Gastrocnemius medialis (tissue), 4 donors: ENCODE measurements around the gene ZCCHC9. TPM values are rescaled to one million over a fixed set of nuclear protein-coding genes. Genes with fewer than 3 reads are reported as not detected.

ENCODE experiments used
- ATAC-seq, 2 donors: fragments of 150-250 bp; one replicate each; pipeline ENCODE4 v1.9.1; 2016
- DNase-seq, 2 donors: peaks; one replicate each; pipeline ENCODE4 v3.0.0-alpha.2; 2019
- H3K27ac ChIP-seq, 4 donors: fragments of 200-600 bp; sonication (generic); 1 replicate in 1 of 4; 2 replicates in 3 of 4; pipeline ENCODE4 v1.5.1; 2016 to 2018; ENCODE audit warnings: mild to moderate bottlenecking in 2 of 4, moderate library complexity in 1 of 4
- H3K27me3 ChIP-seq, 3 donors: fragments of 200-600 bp; sonication (generic) in 2 of 3; 1 replicate in 1 of 3; 2 replicates in 2 of 3; pipeline versions ENCODE4 v1.5.1 to v1.6.0; 2016 to 2019; ENCODE audit warnings: mild to moderate bottlenecking in 1 of 3, moderate library complexity in 1 of 3
- H3K36me3 ChIP-seq, 2 donors: fragments of 200-600 bp; sonication (generic) in 1 of 2; one replicate each; pipeline ENCODE4 v1.5.1; 2017 to 2018
- H3K4me1 ChIP-seq, 2 donors: fragments of 200-600 bp; sonication (generic) in 1 of 2; one replicate each; pipeline ENCODE4 v1.5.1; 2016 to 2017; ENCODE audit warnings: mild to moderate bottlenecking in 2 of 2
- H3K4me3 ChIP-seq, 4 donors: fragments of 200-600 bp; sonication (generic) in 3 of 4; 1 replicate in 1 of 4; 2 replicates in 3 of 4; pipeline ENCODE4 v1.5.1; 2016 to 2019; ENCODE audit warnings: mild to moderate bottlenecking in 2 of 4
- H3K9me3 ChIP-seq, 3 donors: fragments of 200-600 bp; sonication (generic) in 2 of 3; 1 replicate in 1 of 3; 2 replicates in 2 of 3; pipeline ENCODE4 v1.5.1; 2016 to 2019
- CTCF ChIP-seq, 5 experiments: fragments of 450-650 bp in 3 of 5; fragments of 200-600 bp in 2 of 5; sonication (generic) in 2 of 5; IDR thresholded peaks in 4 of 5; conservative IDR thresholded peaks in 1 of 5; 1 replicate in 4 of 5; 2 replicates in 1 of 5; pipeline ENCODE4 v1.5.1; 2016 to 2019; ENCODE audit warnings: antibody characterized with exemption in 5 of 5, mild to moderate bottlenecking in 3 of 5, moderate library complexity in 3 of 5
- POLR2A ChIP-seq, 2 donors: fragments of 450-650 bp; IDR thresholded peaks; one replicate each; pipeline ENCODE4 v1.6.1; 2017; ENCODE audit warnings: antibody characterized with exemption in 2 of 2, mild to moderate bottlenecking in 2 of 2, moderate library complexity in 2 of 2
- in situ Hi-C, 4 donors: fragments of 200-750 bp; cut with MboI; loops; one replicate each; pipeline versions ENCODE4 v1.15.0 to v1.8.0; 2017; ENCODE audit warnings: low sequenced_read_pairs in 4 of 4
- intact Hi-C: fragments of 100-400 bp; cut with DNase I; formaldehyde crosslinking; loops from one replicate; pipeline ENCODE4 v1.15.1; 2023; ENCODE audit warnings: low total_unique reads
- total RNA-seq, 4 donors: library from RNA; depleted of rRNA; stranded (reverse); fragments of >200 nt; gene quantifications; one replicate each; pipeline versions ENCODE4 v1.1.0 to v1.2.3, GENCODE V29; 2016

The ZCCHC9 gene
- total RNA-seq, 4 donors from 2014 or later, result 8.0 to 15.7 (median 12.3) TPM

GRCh38 chr5:81310402-81311063, 9.1 kb downstream of the ZCCHC9 start:
- Histone ChIP-seq H3K4me3 (no peak overlapping the region), H3K36me3 (peaks cover 0 to 42% of the 10 kb centered on the region in 2 donors), H3K4me1 (no peaks in the 10 kb centered on the region), H3K27ac (no peak overlapping the region), H3K9me3 (no peaks in the 10 kb centered on the region), H3K27me3 (no peaks in the 10 kb centered on the region)
- no peak for ATAC-seq
- DNase-seq, result no peak
- intact Hi-C loops (no loop called here), in situ Hi-C loops (no loop called here)
- TF ChIP-seq POLR2A (IDR thresholded peaks at IDR 0.05) (no peak), CTCF (IDR thresholded peaks at IDR 0.05 in 4 of 5, conservative IDR thresholded peaks at IDR 0.05 in 1 of 5) (no peak)

- no peaks in the 10 kb centered on the region for H3K9me3 ChIP-seq
- intact Hi-C loops (no loop called here), in situ Hi-C loops (no loop called here)
- DNase-seq (no peak), ATAC-seq (no peak)
- no peak overlapping the region for H3K4me3 ChIP-seq
- peaks cover 0 to 42% of the 10 kb centered on the region in 2 donors for H3K36me3 ChIP-seq
- no peaks in the 10 kb centered on the region for H3K4me1 ChIP-seq
- no peak overlapping the region for H3K27ac ChIP-seq
- H3K27me3 ChIP-seq, result no peaks in the 10 kb centered on the region
- TF ChIP-seq CTCF (IDR thresholded peaks at IDR 0.05 in 4 of 5, conservative IDR thresholded peaks at IDR 0.05 in 1 of 5) (no peak), POLR2A (IDR thresholded peaks at IDR 0.05) (no peak)
Measured at GRCh38 chr5:81313278-81313677, 11.9 kb downstream of the ZCCHC9 start.

GRCh38 chr5:81313686-81314085, 12.3 kb downstream of the ZCCHC9 start:
- DNase-seq (no peak), ATAC-seq (no peak)
- Histone ChIP-seq H3K27me3 (no peaks in the 10 kb centered on the region), H3K4me3 (no peak overlapping the region), H3K9me3 (no peaks in the 10 kb centered on the region), H3K27ac (no peak overlapping the region), H3K4me1 (no peaks in the 10 kb centered on the region), H3K36me3 (peaks cover 0 to 42% of the 10 kb centered on the region in 2 donors)
- intact Hi-C loops, result no loop called here
- TF ChIP-seq CTCF (IDR thresholded peaks at IDR 0.05 in 4 of 5, conservative IDR thresholded peaks at IDR 0.05 in 1 of 5) (no peak), POLR2A (IDR thresholded peaks at IDR 0.05) (no peak)
- in situ Hi-C loops, result no loop called here

- Histone ChIP-seq H3K4me1 (no peaks in the 10 kb centered on the region), H3K9me3 (no peaks in the 10 kb centered on the region), H3K36me3 (peaks cover 0 to 33% of the 10 kb centered on the region in 2 donors), H3K4me3 (no peak overlapping the region), H3K27me3 (no peaks in the 10 kb centered on the region), H3K27ac (no peak overlapping the region)
- intact Hi-C loops (no loop called here), in situ Hi-C loops (no loop called here)
- ATAC-seq (no peak), DNase-seq (no peak)
- no peak for TF ChIP-seq POLR2A (IDR thresholded peaks at IDR 0.05)
- no peak for TF ChIP-seq CTCF (IDR thresholded peaks at IDR 0.05 in 4 of 5, conservative IDR thresholded peaks at IDR 0.05 in 1 of 5)
Measured at GRCh38 chr5:81314581-81314980, 13.2 kb downstream of the ZCCHC9 start.

- intact Hi-C loops, result no loop called here
- Histone ChIP-seq H3K4me1 (no peaks in the 10 kb centered on the region), H3K36me3 (peaks cover 0 to 27% of the 10 kb centered on the region in 2 donors), H3K9me3 (no peaks in the 10 kb centered on the region), H3K27ac (no peak overlapping the region), H3K4me3 (no peak overlapping the region), H3K27me3 (no peaks in the 10 kb centered on the region)
- TF ChIP-seq POLR2A (IDR thresholded peaks at IDR 0.05) (no peak), CTCF (IDR thresholded peaks at IDR 0.05 in 4 of 5, conservative IDR thresholded peaks at IDR 0.05 in 1 of 5) (no peak)
- no peak for DNase-seq
- in situ Hi-C loops, result no loop called here
- ATAC-seq, result no peak
Measured at GRCh38 chr5:81315336-81315735, 13.9 kb downstream of the ZCCHC9 start.
